Measurements from ENCODE around the gene HSPG2. TPM values are rescaled to one million over a fixed set of nuclear protein-coding genes. Genes with fewer than 3 reads are reported as not detected.

The HSPG2 gene
- total and polyA plus RNA-seq, 9 of the 15 experiments (the other 6 are each of a cell fraction or from before 2014, with no cell fraction given): 0.14 to 160 (median 15.7) TPM

- no peak for TF ChIP-seq ZNF318 (IDR thresholded peaks at IDR 0.05; ENCODE audit: borderline replicate concordance in 1 of 2, low read depth in 1 of 2)
- no peak for TF ChIP-seq POLR3G (IDR thresholded peaks at IDR 0.05; ENCODE audit: extremely low read depth, insufficient read length, insufficient replicate concordance)
- TF ChIP-seq MCM5 (IDR thresholded peaks at IDR 0.05; ENCODE audit: low read depth): no peak
- TF ChIP-seq PHF20 (IDR thresholded peaks at IDR 0.05; ENCODE audit: partially characterized antibody): peak; percentile 7
- no peak for TF ChIP-seq CC2D1A (IDR thresholded peaks at IDR 0.05)
- TF ChIP-seq MYC (IDR thresholded peaks at IDR 0.05; ENCODE audit: low read depth, low read length): no peak
- TF ChIP-seq MYC (CRISPR knock-in tag; IDR thresholded peaks at IDR 0.05; ENCODE audit: borderline replicate concordance, low read depth): no peak
- TF ChIP-seq FOXM1 (IDR thresholded peaks at IDR 0.05; ENCODE audit: low read depth): no peak
- TF ChIP-seq FOXM1 (CRISPR knock-in tag; IDR thresholded peaks at IDR 0.05; ENCODE audit: low read depth): no peak; the same call in 1 of the 2 replicates
- no peak for TF ChIP-seq CHD2 (IDR thresholded peaks at IDR 0.05; ENCODE audit: low read depth, low read length)
- no peak for TF ChIP-seq CREB5 (CRISPR knock-in tag; IDR thresholded peaks at IDR 0.05)
- TF ChIP-seq RCOR1 (IDR thresholded peaks at IDR 0.05; ENCODE audit: borderline replicate concordance in 1 of 2, low read depth in 2 of 2, low read length in 2 of 2): peak in 1 of 2 experiments; percentile 53; a peak in 1 of 4 replicates
- no peak for TF ChIP-seq TRIM24 (IDR thresholded peaks at IDR 0.05)
- TF ChIP-seq HOXB6 (CRISPR knock-in tag; IDR thresholded peaks at IDR 0.05; ENCODE audit: borderline replicate concordance): no peak
- no peak for TF ChIP-seq EP300 (IDR thresholded peaks at IDR 0.05; ENCODE audit: low read length)
- no peak for TF ChIP-seq ATF6 (CRISPR knock-in tag; IDR thresholded peaks at IDR 0.05)
- TF ChIP-seq MED1 (CRISPR knock-in tag; IDR thresholded peaks at IDR 0.05; ENCODE audit: borderline replicate concordance): no peak
- no peak for TF ChIP-seq DNMT1 (IDR thresholded peaks at IDR 0.05)
Observed at GRCh38 chr1:21921100-21921875, 15.8 kb downstream of the HSPG2 start (continued).
